ENCODE results near the gene SNX25. TPM values are rescaled to one million over a fixed set of nuclear protein-coding genes. Genes with fewer than 3 reads are reported as not detected.

Gene SNX25
- total RNA-seq, 1 experiment from 2014 or later: 16.7 TPM

DNA sequence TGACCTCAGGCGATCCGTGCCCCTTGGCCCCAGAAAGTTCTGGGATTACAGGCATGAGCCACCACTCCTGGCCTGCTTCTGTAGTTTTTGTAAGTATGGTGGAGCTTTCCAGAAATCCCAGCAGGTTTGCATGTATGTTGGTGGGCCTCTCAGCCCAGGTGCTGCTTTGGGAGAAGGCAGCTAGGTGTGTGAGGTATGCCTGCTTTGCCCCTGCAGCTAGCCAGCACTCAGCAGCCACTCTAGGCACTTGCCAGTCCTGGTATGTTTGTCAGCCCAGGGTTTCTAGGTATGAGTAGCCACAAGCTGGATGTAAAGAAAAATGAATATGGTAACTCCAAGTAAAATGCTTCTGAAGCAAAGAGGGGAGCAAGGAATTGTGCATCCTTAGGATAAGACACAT, 8.9 kb downstream of the SNX25 start:
- no TSS peak for BruUV-seq (replicated peaks)
- ATAC-seq: no peak
- Histone ChIP-seq H3K36me3 (ENCODE audit: control insufficient read depth, insufficient read depth, low read length) (no peaks in the 10 kb centered on the region), H3K27me3 (ENCODE audit: control insufficient read depth, insufficient read depth, low read length) (no peaks in the 10 kb centered on the region), H3K4me3 (ENCODE audit: low read depth in 2 of 2, low read length in 2 of 2) (no peak overlapping the region), H3K27ac (ENCODE audit: low read length) (no peak overlapping the region), H3K4me1 (ENCODE audit: control insufficient read depth, insufficient read depth, low read length) (no peaks in the 10 kb centered on the region), H3K9me3 (ENCODE audit: control insufficient read depth, insufficient read depth, low read depth, low read length) (no peaks in the 10 kb centered on the region)
- in situ Hi-C loops (cut with HindIII; ENCODE audit: low pct_unique_long_range_greater_than_20kb, low sequenced_read_pairs): no loop called here
- ChIA-PET POLR2A (no interaction called here), CTCF (no interaction called here)
- intact Hi-C loops (cut with micrococcal nuclease; ENCODE audit: unreplicated experiment): no loop called here
- no peak for DNase-seq (ENCODE audit: low read depth, low spot score)
- TF ChIP-seq SIN3A (IDR thresholded peaks at IDR 0.05; ENCODE audit: borderline replicate concordance, insufficient read depth, low read depth, low read length): no peak
- no peak for TF ChIP-seq POLR2AphosphoS5 (IDR thresholded peaks at IDR 0.05; ENCODE audit: low read depth, low read length)
- TF ChIP-seq CTCF (IDR thresholded peaks at IDR 0.05): no peak
- no peak for TF ChIP-seq TCF7L2 (IDR thresholded peaks at IDR 0.05; ENCODE audit: low read depth, low read length)
- TF ChIP-seq, protein P1, sequence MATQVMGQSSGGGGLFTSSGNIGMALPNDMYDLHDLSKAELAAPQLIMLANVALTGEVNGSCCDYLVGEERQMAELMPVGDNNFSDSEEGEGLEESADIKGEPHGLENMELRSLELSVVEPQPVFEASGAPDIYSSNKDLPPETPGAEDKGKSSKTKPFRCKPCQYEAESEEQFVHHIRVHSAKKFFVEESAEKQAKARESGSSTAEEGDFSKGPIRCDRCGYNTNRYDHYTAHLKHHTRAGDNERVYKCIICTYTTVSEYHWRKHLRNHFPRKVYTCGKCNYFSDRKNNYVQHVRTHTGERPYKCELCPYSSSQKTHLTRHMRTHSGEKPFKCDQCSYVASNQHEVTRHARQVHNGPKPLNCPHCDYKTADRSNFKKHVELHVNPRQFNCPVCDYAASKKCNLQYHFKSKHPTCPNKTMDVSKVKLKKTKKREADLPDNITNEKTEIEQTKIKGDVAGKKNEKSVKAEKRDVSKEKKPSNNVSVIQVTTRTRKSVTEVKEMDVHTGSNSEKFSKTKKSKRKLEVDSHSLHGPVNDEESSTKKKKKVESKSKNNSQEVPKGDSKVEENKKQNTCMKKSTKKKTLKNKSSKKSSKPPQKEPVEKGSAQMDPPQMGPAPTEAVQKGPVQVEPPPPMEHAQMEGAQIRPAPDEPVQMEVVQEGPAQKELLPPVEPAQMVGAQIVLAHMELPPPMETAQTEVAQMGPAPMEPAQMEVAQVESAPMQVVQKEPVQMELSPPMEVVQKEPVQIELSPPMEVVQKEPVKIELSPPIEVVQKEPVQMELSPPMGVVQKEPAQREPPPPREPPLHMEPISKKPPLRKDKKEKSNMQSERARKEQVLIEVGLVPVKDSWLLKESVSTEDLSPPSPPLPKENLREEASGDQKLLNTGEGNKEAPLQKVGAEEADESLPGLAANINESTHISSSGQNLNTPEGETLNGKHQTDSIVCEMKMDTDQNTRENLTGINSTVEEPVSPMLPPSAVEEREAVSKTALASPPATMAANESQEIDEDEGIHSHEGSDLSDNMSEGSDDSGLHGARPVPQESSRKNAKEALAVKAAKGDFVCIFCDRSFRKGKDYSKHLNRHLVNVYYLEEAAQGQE (IDR thresholded peaks at IDR 0.05; ENCODE audit: insufficient read depth in 1 of 2, low read depth in 2 of 2, low read length in 1 of 2): no peak

- Histone ChIP-seq H3K9me3 (ENCODE audit: control insufficient read depth, insufficient read depth, low read depth, low read length) (no peaks in the 10 kb centered on the region), H3K4me1 (ENCODE audit: control insufficient read depth, insufficient read depth, low read length) (no peaks in the 10 kb centered on the region), H3K27me3 (ENCODE audit: control insufficient read depth, insufficient read depth, low read length) (no peaks in the 10 kb centered on the region), H3K27ac (ENCODE audit: low read length) (no peak overlapping the region), H3K36me3 (ENCODE audit: control insufficient read depth, insufficient read depth, low read length) (no peaks in the 10 kb centered on the region), H3K4me3 (ENCODE audit: low read depth in 2 of 2, low read length in 2 of 2) (no peak overlapping the region)
- intact Hi-C loops (cut with micrococcal nuclease; ENCODE audit: unreplicated experiment): no loop called here
- ChIA-PET CTCF (no interaction called here), POLR2A (no interaction called here)
- in situ Hi-C loops (cut with HindIII; ENCODE audit: low pct_unique_long_range_greater_than_20kb, low sequenced_read_pairs): no loop called here
- no TSS peak for BruUV-seq (replicated peaks)
- ATAC-seq (no peak), DNase-seq (ENCODE audit: low read depth, low spot score) (no peak)
- TF ChIP-seq CTCF (IDR thresholded peaks at IDR 0.05) (no peak), TCF7L2 (IDR thresholded peaks at IDR 0.05; ENCODE audit: low read depth, low read length) (no peak), SIN3A (IDR thresholded peaks at IDR 0.05; ENCODE audit: borderline replicate concordance, insufficient read depth, low read depth, low read length) (no peak), POLR2AphosphoS5 (IDR thresholded peaks at IDR 0.05; ENCODE audit: low read depth, low read length) (no peak)
- TF ChIP-seq, protein P1 (IDR thresholded peaks at IDR 0.05; ENCODE audit: insufficient read depth in 1 of 2, low read depth in 2 of 2, low read length in 1 of 2): no peak
Measured at GRCh38 chr4:185219551-185220344, 10.3 kb downstream of the SNX25 start.
